Superior temporal gyrus (tissue), 1 donor: ENCODE results near the gene WDR83.

Source experiments
- DNase-seq: peaks from one replicate; pipeline ENCODE4 v3.0.0-alpha.2; 2016; ENCODE audit errors: extremely low spot score

The WDR83 gene

GRCh38 chr19:12715929-12716328 is 49.3 kb downstream of the WDR83 start:
- DNase-seq: no peak

GRCh38 chr19:12720296-12720695 is 53.7 kb downstream of the WDR83 start:
- DNase-seq: no peak

GRCh38 chr19:12720851-12721655 is 54.4 kb downstream of the WDR83 start:
- DNase-seq: peak; percentile 10

GRCh38 chr19:12721656-12722565 is 55.3 kb downstream of the WDR83 start:
- DNase-seq: peak; percentile 14

- DNase-seq: peak; percentile 99
These were observed 56.2 kb downstream of the WDR83 start for GRCh38 chr19:12722566-12723380.

- no peak for DNase-seq
These were observed 56.7 kb downstream of the WDR83 start for GRCh38 chr19:12723381-12723640.

- DNase-seq: peak; percentile 64
These were observed 57.2 kb downstream of the WDR83 start, which contains the start of gene TNPO2 for GRCh38 chr19:12723641-12724426. Gene TNPO2, minus strand, starts transcription at chr19:12723932. Its CDS starts 2,955 bp downstream, at chr19:12720977.
